ENCODE measurements around the gene PLIN3.

The PLIN3 gene

DNA sequence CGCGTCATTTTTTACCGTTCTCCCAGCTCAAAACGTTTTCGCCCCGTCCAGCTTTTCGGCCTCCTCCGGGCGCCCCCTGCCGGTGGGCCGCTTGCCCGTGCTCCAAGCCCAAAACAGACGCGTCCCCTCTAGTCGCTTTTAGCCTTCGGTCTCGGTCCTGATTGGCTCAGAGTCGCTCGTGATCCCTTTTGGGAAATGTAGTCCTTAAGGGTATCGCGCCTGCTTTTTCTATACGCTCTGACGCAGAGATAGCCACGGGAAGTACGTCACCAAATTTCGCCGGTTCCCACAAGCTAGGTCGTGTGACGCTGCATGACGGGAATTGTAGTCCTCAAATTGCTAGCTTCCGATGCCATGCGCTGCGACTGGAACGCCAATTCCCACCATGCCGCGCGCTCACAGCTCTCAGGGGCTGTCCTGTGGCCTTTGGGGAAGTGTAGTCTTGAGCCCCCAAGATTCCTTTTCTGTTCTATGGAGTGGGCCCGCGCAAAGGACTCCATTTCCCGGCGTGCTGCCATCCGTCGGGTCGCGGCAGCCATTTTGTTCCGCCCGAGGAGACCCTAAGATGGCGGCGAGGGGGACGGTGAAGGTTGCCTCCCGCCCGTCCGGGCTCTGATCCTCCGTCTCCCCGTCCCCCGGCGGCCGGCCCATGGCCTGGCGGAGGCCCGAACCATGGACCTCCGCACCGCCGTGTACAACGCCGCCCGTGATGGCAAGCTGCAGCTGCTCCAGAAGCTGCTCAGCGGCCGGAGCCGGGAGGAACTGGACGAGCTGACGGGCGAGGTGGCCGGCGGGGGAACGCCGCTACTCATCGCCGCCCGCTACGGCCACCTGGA lies 76.1 kb downstream of the PLIN3 start, which contains the start of gene FEM1A (continued):
- TF ChIP-seq ZNF558 (tag by site-specific recombination; IDR thresholded peaks at IDR 0.05) (no peak; the same call in 1 of the 2 replicates), ZNF660 (tag by site-specific recombination; IDR thresholded peaks at IDR 0.05) (0 out of 2 replicates have a peak, but pooled peaks have one; percentile 12), ZNF747 (tag by site-specific recombination; IDR thresholded peaks at IDR 0.05) (no peak), YY1 (tag by site-specific recombination; IDR thresholded peaks at IDR 0.05) (peak; percentile 100)
- TF ChIP-seq, protein P1, sequence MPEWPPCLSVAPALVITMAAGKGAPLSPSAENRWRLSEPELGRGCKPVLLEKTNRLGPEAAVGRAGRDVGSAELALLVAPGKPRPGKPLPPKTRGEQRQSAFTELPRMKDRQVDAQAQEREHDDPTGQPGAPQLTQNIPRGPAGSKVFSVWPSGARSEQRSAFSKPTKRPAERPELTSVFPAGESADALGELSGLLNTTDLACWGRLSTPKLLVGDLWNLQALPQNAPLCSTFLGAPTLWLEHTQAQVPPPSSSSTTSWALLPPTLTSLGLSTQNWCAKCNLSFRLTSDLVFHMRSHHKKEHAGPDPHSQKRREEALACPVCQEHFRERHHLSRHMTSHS (tag by site-specific recombination; IDR thresholded peaks at IDR 0.05): no peak
